ENCODE data around the gene TBX2. TPM values are rescaled to one million over a fixed set of nuclear protein-coding genes. Genes with fewer than 3 reads are reported as not detected.

Gene TBX2
- total and polyA plus RNA-seq, 2 of the 4 experiments (the other 2 are of a cell fraction) = 20.1 to 64.1 TPM

DNA sequence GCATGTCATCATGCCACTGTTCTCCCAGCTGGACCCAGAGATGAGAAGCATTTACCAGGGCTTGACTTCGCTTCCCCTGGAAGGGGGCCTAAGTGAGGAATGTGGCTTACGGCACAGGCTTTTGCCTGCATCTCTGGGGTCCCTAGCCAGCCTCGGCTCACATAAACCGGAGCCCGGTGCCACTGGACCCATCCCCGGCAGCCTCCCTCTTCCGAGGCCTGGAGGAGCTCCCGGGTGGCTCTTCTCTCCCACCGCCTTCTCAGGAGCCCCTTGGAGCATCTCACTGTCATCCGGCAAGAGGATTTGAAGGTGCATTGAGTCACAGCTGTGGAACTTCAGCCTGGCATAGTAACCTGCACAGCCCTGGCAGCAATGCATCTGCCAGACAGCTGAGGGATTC lies 29.9 kb upstream of the TBX2 start:
- TF ChIP-seq, protein P1, sequence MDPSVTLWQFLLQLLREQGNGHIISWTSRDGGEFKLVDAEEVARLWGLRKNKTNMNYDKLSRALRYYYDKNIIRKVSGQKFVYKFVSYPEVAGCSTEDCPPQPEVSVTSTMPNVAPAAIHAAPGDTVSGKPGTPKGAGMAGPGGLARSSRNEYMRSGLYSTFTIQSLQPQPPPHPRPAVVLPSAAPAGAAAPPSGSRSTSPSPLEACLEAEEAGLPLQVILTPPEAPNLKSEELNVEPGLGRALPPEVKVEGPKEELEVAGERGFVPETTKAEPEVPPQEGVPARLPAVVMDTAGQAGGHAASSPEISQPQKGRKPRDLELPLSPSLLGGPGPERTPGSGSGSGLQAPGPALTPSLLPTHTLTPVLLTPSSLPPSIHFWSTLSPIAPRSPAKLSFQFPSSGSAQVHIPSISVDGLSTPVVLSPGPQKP (IDR thresholded peaks at IDR 0.05; ENCODE audit: borderline replicate concordance, low read depth, low read length) = no peak
- TF ChIP-seq MAZ (IDR thresholded peaks at IDR 0.05; ENCODE audit: borderline replicate concordance, low read depth, low read length) (no peak), RCOR1 (IDR thresholded peaks at IDR 0.05; ENCODE audit: insufficient replicate concordance, low read length) (no peak), SMC3 (IDR thresholded peaks at IDR 0.05; ENCODE audit: low read depth, low read length) (no peak), CHD1 (IDR thresholded peaks at IDR 0.05; ENCODE audit: low read depth, low read length) (no peak), MXI1 (IDR thresholded peaks at IDR 0.05; ENCODE audit: borderline replicate concordance, low read depth, low read length) (no peak), FOS (IDR thresholded peaks at IDR 0.05; ENCODE audit: low read depth, low read length) (no peak), CEBPB (IDR thresholded peaks at IDR 0.05; ENCODE audit: low read depth, low read length) (no peak), MAFK (IDR thresholded peaks at IDR 0.05; ENCODE audit: low read depth, low read length) (no peak), BHLHE40 (IDR thresholded peaks at IDR 0.05; ENCODE audit: low read depth, low read length) (no peak), NFE2L2 (IDR thresholded peaks at IDR 0.05; ENCODE audit: low read depth, low read length) (no peak), POLR2A (IDR thresholded peaks at IDR 0.05; ENCODE audit: low read depth, low read length) (no peak), RFX5 (IDR thresholded peaks at IDR 0.05; ENCODE audit: low read depth, low read length) (no peak), RAD21 (IDR thresholded peaks at IDR 0.05; ENCODE audit: low read length) (no peak)
- TF ChIP-seq, protein P2, sequence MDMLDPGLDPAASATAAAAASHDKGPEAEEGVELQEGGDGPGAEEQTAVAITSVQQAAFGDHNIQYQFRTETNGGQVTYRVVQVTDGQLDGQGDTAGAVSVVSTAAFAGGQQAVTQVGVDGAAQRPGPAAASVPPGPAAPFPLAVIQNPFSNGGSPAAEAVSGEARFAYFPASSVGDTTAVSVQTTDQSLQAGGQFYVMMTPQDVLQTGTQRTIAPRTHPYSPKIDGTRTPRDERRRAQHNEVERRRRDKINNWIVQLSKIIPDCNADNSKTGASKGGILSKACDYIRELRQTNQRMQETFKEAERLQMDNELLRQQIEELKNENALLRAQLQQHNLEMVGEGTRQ (IDR thresholded peaks at IDR 0.05; ENCODE audit: low read depth, low read length) = no peak
- TF ChIP-seq, protein P3, sequence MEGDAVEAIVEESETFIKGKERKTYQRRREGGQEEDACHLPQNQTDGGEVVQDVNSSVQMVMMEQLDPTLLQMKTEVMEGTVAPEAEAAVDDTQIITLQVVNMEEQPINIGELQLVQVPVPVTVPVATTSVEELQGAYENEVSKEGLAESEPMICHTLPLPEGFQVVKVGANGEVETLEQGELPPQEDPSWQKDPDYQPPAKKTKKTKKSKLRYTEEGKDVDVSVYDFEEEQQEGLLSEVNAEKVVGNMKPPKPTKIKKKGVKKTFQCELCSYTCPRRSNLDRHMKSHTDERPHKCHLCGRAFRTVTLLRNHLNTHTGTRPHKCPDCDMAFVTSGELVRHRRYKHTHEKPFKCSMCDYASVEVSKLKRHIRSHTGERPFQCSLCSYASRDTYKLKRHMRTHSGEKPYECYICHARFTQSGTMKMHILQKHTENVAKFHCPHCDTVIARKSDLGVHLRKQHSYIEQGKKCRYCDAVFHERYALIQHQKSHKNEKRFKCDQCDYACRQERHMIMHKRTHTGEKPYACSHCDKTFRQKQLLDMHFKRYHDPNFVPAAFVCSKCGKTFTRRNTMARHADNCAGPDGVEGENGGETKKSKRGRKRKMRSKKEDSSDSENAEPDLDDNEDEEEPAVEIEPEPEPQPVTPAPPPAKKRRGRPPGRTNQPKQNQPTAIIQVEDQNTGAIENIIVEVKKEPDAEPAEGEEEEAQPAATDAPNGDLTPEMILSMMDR (conservative IDR thresholded peaks at IDR 0.05; ENCODE audit: low read depth, low read length) = no peak
- H4K20me1 ChIP-seq (ENCODE audit: insufficient read depth, low read length) = no peaks in the 10 kb centered on the region
- no peaks in the 10 kb centered on the region for H3K27me3 ChIP-seq (ENCODE audit: control insufficient read depth, insufficient read depth, low read length)
- no peak for DNase-seq
- H2AK9ac ChIP-seq (replicated peaks; ENCODE audit: low read depth, low read length, poor library complexity) = no peak overlapping the region
- intact Hi-C loops (cut with micrococcal nuclease) = no loop called here
- H2BK15ac ChIP-seq (ENCODE audit: low read depth, low read length) = no peak overlapping the region
- H3K23ac ChIP-seq (ENCODE audit: low read depth, low read length) = no peak overlapping the region
- no peak overlapping the region for H2BK5ac ChIP-seq (ENCODE audit: low read depth, low read length, poor library complexity, severe bottlenecking)
- H2AK5ac ChIP-seq (ENCODE audit: low read depth, low read length) = no peak overlapping the region
- WGBS, 2 experiments (ENCODE audit: extremely low coverage in 2 of 2, insufficient read length in 1 of 2) = 100% methylated on average over 2 of the region's 10 CpGs; no CpG with 5 or more reads in 1 of the 2 experiments
- no peak overlapping the region for H3K4me2 ChIP-seq (ENCODE audit: low read depth, low read length)
- no peak overlapping the region for H3K9ac ChIP-seq (ENCODE audit: low read depth, low read length)
- H2AFZ ChIP-seq (replicated peaks; ENCODE audit: low read length, poor library complexity) = no peak overlapping the region
- no peak overlapping the region for H3K14ac ChIP-seq (replicated peaks; ENCODE audit: low read depth, low read length)
- no peak overlapping the region for H2BK120ac ChIP-seq (ENCODE audit: low read depth, low read length)
- no peaks in the 10 kb centered on the region for H3K36me3 ChIP-seq (ENCODE audit: control insufficient read depth, insufficient read depth, low read length)
- ChIA-PET POLR2A (ENCODE audit: unreplicated experiment) (no interaction called here), CTCF (no interaction called here)
- H4K8ac ChIP-seq (ENCODE audit: low read depth in 2 of 2, low read length in 2 of 2) = no peak overlapping the region
- dilution Hi-C loops (cut with HindIII; ENCODE audit: low sequenced_read_pairs, unreplicated experiment) = no loop called here
- H3K9me3 ChIP-seq (ENCODE audit: control insufficient read depth, insufficient read depth, low read length) = no peaks in the 10 kb centered on the region
- H4K5ac ChIP-seq (ENCODE audit: low read depth, low read length) = no peak overlapping the region
- H3K4ac ChIP-seq (ENCODE audit: low read depth, low read length) = no peak overlapping the region
- ATAC-seq (ENCODE audit: low read depth) = no peak
- 0 out of 2 replicates have a peak, but pooled peaks cover 4% of the 10 kb centered on the region for H3K9me1 ChIP-seq (ENCODE audit: insufficient read depth, low read length)
- H3K4me1 ChIP-seq (ENCODE audit: control insufficient read depth, insufficient read depth, low read length) = 0 out of 2 replicates have a peak, but pooled peaks cover 2% of the 10 kb centered on the region
- no peak overlapping the region for H3K18ac ChIP-seq (ENCODE audit: low read depth, low read length)
- no peak overlapping the region for H3K4me3 ChIP-seq (ENCODE audit: insufficient read depth, low read depth, low read length)
- in situ Hi-C loops (cut with MboI; ENCODE audit: low sequenced_read_pairs) = no loop called here
- no peak overlapping the region for H2BK20ac ChIP-seq (ENCODE audit: low read depth, low read length)
- BruUV-seq (replicated peaks) = no TSS peak
- H3K79me1 ChIP-seq (ENCODE audit: low read depth in 1 of 2, low read length in 2 of 2) = no peaks in the 10 kb centered on the region
- no peak overlapping the region for H3K56ac ChIP-seq (ENCODE audit: extremely low read depth, insufficient read depth, low read length)
- no peak overlapping the region for H4K91ac ChIP-seq (ENCODE audit: insufficient read depth, low read depth, low read length)
- H3K27ac ChIP-seq (ENCODE audit: insufficient read depth, low read length) = no peak overlapping the region
